ACHN (cell line): Measurements from ENCODE around the gene GALNT9.
"Not testable (repeated sequence)": the region's sequence is repeated elsewhere in the genome, so short reads cannot be mapped to it uniquely, and the experiment has no call there.

Experiments used
- DNase-seq: peaks from one replicate; pipeline ENCODE4 v3.0.0-alpha.2; 2015
- in situ Hi-C: cut with HindIII; loops from 2 replicates; pipeline ENCODE4 v1.10.0; 2017; ENCODE audit warnings: low sequenced_read_pairs, low pct_ligation_motif_present, low pct_unique_long_range_greater_than_20kb

The GALNT9 gene

DNA sequence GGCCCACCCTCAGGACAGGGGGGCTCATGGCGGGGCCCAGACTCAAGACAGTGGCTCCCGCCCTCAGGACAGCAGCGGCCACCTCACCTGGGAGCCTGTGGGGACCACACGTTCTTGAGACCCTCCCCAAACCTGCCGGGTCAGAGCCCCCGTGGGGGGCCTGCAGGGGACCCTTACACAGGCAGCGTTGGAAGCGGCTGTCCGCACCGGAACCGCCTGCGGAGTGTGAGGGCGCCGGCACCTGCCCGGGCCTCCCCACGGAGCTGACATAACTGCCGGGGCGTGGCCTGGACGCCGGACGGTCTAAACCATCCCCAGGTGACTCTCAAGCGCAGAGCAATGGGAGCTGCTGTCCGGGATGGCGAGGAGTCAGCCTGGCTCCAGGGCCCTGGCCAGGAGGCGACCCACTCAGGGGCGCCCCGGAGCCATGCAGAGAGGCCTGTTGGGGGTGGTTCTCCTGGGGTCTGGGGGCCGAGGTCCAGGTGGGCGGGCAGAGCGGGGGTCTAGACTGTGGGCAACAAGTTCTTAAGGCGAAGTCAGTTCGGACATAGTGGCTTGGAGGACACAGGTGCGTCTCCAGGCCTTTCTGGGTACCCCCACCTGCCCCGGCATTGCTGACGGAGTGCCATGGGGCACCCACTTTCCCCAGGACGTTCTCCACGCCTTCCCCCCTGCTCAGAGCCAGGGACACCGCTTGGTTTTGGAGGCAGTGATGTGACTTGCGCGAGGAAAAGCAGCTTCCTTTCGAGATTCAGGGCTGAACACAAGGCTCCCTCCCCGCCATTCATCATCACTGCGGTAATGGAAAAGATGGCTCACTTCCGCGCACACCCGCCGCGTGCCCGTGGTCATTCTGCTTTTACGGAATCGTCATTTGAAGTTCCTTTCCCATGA, 23.2 kb downstream of the GALNT9 start:
- in situ Hi-C loops: no loop called here
- DNase-seq: no peak

DNA sequence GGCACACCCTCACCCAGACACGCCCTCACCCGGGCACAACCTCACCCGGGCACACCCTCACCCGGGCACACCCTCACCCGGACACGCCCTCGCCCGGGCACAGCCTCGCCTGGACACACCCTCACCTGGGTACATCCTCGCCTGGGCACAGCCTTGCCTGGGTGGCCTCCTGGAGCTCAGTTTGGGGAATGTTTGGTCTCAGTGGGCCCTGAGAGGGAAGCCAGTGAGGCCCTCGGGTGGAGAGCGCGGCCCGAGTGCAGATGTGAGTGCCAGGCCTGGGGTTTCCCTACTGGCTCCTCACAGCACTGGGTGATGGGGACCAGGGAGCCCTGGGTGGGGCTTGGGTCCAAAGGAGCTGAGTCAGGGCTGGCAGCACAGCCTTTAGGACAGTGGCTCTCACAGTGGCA, 23.8 kb downstream of the GALNT9 start:
- no peak for DNase-seq
- in situ Hi-C loops: no loop called here

DNA sequence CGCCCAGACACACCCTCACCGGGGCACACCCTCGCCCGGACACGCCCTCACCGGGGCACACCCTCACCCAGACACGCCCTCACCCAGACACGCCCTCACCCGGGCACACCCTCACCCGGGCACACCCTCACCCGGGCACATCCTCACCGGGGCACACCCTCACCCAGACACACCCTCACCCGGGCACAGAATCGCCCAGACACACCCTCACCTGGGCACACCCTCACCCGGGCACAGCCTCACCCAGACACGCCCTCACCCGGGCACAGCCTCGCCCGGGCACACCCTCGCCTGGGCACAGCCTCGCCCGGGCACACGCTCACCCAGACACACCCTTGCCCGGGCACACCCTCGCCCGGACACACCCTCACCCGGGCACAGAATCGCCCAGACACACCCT, 24.5 kb downstream of the GALNT9 start:
- DNase-seq: not testable (repeated sequence)

DNA sequence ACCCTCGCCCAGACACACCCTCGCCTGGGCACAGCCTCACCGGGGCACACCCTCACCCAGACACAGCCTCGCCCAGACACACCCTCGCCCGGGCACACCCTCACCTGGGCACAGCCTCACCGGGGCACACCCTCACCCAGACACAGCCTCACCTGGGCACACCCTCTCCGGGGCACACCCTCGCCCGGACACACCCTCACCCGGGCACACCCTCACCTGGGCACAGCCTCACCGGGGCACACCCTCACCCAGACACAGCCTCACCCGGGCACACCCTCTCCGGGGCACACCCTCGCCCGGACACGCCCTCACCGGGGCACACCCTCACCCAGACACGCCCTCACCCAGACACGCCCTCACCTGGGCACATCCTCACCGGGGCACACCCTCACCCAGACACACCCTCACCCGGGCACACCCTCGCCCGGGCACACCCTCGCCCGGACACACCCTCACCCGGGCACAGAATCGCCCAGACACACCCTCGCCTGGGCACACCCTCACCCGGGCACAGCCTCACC, 25.5 kb downstream of the GALNT9 start:
- in situ Hi-C loops, DNase-seq: not testable (repeated sequence)

More for the DNA sequence above, 24.5 kb downstream of the GALNT9 start:
- in situ Hi-C loops: not testable (repeated sequence)

DNA sequence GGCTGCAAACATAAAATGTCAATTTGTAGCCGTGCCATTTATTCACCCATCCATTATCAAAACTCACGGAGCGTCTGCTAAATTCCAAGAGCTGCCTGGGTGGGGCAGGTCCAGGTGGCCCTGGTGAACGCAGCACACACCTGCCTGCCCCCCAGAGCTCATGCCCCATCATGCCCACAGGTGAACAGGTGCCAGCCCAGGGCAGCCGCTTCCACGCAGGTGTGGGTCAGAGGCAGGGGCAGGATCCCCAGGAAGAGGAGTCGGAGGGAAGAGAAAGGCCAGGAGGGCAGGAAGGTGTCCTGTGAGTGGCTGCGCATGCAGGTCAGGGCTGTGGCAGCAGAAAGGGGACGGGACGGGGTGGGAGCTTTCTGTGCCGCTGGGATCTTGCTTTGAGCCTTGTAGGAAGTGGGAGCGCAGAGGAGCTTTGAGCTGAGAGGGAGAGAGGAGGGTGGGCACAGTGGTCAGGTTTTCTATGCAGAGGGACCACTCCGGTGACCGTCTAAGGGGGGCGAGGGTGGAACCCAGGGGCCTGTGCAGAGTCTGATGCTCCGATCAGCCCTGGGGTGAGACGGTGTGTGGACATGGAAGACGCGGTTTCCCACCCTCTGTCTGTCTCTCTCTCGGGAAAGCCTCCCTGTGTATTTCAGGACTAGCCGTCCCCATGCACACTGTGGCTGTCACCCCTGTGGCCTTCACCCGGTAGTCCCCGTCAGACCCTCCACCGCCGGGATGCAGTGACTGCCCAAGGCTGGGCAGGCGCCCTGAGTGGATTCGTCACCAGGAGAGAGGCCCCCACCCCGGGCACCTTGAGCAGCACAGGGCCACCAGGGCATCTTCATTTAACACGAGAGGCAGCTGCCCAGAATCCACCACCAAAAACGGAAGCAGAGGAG, 26.7 kb downstream of the GALNT9 start:
- in situ Hi-C loops: no loop called here
- DNase-seq: no peak

DNA sequence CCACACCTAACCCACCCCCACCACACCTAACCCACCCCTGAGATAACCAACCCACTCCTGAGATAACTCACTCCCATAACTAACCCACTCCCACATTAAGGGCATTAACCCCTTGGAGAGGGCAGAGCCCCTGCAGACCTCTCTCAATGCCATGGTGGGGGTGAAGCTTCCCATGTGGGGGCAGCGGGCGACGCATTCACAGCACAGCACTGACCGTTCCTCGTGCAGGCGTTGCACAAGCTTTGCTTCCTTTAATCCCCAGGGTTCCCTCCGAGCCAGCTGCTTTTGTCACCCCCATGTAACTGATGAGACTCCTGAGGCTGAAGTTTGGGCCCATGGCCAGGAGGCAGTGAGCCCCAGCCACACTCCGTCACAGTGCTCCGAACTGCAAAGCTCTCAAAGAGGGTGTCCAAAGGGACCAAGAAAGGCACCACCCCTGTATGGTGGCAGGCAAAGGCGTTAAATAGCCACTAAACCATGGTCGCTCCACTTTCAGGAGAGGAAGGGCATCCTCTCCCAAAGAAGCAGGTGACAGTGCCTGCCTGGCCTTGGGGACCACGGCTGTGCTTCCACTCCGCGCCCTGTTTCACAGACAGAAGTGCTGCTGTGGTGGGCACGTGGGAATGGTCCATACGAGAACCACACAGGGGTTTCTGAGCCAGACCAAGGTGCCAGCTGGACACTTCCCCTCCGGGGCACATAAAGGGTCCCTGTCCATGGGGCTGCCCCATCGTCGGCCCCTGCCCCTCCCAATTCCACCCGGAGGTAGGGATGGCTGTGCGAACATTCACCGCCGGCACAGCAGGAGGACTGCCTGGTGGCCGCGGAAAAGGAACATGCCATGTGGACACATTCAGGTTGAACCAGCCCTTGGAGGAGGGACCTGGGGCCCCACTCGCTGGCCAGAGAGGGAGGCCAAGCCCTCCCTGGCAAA, 28.3 kb downstream of the GALNT9 start:
- DNase-seq: no peak

DNA sequence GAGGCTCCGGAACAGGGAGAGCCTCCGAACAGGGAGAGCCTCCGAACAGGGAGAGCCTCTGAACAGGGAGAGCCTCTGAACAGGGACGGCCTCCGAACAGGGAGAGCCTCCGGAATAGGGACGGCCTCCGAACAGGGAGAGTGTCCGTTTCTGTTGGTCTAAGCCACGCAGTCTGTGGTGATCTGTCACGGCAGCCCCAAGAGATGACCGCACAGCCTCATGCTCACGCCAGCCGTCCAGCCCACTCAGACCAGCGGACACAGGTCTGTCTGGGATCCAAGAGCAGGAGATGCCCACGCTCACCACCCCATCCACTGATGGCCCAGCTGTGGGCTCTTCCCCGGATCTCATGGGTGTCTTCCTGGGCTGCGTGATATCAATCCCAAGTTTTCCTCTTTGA, 33.3 kb downstream of the GALNT9 start:
- in situ Hi-C loops: no loop called here

More for the DNA sequence above, 28.3 kb downstream of the GALNT9 start:
- in situ Hi-C loops: no loop called here

DNA sequence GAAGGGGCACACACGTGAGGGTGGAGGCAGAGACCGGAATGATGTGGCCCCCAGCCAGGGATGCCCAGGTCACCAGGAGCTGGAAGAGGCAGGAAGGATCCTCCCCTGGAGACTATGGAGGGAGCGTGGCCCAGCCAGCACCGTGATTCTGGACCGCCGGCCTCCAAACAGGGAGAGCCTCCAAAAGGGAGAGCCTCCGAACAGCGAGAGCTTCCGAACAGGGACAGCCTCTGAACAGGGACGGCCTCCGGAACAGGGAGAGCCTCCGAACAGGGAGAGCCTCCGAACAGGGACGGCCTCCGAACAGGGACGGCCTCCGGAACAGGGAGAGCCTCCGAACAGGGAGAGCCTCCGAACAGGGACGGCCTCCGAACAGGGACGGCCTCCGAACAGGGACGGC, 33.8 kb downstream of the GALNT9 start:
- in situ Hi-C loops, DNase-seq: not testable (repeated sequence)

More for the DNA sequence above, 33.3 kb downstream of the GALNT9 start:
- DNase-seq: no peak

DNA sequence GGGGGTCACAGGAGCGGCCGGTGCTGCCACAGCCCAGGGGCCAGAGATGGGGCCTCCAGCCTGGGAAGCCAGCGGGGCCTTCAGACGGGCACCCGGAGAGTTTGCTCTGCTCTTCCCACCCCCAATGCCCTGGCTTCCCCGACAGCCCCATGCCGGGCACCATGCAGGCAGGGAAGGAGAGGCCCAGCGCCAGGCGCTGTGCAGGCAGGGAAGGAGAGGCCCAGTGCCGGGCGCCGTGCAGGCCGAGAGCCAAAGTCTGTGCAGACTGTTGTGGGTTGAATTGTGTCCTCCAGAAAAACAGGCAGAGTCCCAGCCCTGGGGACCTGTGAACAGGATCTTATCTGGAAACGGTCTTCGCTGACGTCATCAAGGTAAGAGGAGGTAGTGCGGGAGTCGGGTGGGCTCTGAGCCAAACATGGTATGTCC, 34.3 kb downstream of the GALNT9 start:
- DNase-seq: no peak
- in situ Hi-C loops: no loop called here

DNA sequence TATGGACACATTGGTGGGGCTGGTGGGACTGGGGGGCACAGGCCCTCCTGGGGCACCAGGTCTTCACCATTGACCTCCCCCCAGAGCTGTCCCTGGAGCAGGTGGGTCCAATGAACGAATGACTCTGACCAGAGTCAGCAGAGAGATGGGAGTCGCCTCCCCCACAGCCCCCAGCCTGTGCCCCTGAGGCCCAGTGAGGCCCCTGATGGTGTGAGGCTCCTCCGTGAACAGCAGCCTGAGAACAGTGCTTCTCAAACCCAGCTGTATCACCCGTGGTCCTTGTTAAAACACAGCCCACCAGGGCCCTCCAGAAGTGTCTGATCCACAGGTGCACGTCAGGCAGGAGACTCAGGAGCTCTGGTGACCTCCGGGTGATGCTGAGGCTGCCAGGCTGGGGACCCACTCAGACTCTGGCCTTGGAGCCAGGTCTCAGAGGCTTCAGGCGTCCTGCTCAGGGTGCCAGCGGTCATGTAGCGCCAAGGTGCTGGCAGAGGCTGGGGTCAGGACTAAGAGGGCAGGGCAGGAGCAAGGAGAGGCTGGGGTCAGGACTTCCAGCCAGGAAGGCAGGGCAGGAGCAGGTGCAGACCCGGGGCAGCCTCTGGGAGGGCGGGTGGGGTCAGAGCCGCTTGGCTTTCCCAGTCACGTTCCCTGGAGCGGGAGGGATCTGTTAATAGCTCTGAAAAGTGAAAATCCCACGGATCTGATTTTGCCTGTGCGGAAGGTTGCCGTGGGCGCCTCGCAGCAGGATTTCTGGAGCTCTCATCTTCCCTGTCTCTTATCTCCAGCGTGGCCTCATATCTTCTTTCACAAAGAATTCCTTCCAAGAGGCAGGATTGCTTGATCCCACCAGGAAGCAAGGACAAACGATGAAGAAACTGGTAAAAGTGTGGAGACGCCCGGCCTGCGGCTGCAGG, 35.0 kb downstream of the GALNT9 start:
- DNase-seq: no peak
- in situ Hi-C loops: no loop called here

DNA sequence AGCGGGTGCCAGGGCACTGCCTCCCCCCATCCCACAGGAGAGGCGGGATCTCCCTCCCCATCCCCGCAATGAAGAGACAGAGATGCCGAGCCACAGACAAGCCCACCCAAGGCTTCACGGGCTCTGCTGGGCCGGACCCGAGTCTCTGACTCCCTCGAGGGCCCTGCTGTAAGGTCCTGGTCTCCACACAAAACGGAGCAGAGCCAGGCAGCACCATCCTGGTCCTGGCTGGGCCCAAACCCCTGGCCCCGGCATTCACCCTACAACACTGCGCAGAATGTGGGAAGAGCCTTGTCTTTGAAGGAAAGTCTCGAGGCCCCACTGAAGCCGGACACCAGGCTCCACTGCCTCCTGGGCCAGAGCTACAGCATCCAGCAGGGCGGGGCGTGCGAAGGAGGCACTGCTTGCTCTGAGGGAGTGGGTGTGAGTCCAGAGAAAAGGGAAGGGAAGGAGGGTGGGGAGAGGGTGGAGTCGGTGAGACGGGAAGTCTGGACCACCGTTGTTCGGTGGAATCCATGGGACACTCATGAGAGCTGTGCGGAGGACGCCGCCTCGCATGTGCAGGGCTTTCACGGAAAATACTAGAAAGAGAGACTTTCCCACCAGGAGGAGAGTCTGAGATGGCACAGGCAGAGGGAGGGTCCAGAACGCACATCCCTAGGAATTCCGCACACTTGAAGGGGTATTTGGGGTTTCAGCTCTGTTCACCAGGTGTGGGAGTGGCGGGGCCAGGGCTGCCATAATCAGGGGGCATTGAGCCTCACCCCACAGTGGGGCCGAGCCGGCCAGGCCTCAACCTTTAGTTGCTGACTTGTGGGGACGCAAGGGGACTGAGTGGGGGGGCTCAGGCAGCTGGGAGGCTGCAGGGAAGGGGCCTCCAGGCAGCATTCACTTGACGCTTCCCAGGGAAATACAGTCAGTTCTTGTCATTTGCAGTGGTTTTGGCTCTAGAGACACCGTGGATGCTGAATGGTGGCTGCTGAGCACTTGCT, 36.8 kb downstream of the GALNT9 start:
- in situ Hi-C loops: no loop called here
- DNase-seq: no peak

DNA sequence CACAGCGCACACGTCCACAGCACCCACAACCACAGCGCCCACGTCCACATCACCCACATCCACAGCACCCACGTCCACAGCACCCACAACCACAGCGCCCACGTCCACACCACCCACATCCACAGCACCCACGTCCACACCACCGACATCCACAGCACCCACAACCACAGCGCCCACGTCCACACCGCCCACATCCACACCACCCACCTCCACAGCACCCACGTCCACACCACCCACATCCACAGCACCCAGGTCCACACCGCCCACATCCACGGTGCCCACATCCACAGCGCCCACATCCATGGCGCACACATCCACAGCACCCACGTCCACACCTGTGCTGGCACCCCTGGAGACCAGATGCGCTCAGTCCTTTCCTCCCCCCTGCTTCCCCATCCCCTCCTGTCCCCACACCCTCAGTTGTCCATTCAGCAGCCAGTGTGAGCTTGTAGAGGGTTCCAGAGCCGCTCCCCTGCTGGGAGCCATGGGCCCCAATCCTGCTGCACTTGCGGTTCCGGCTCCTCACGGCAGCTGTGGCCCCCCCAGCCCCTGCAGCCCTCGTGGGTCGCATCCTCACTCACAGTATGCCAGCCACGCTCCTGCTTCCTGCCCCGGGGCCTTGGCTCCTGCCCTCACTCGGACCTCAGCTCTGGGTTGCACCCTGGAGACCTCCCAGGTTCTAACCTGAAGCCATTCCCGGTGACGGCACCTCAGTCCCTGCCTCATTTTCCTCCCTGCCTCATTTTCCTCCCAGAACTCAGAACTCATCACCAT, 37.8 kb downstream of the GALNT9 start:
- in situ Hi-C loops: no loop called here
- DNase-seq: no peak

DNA sequence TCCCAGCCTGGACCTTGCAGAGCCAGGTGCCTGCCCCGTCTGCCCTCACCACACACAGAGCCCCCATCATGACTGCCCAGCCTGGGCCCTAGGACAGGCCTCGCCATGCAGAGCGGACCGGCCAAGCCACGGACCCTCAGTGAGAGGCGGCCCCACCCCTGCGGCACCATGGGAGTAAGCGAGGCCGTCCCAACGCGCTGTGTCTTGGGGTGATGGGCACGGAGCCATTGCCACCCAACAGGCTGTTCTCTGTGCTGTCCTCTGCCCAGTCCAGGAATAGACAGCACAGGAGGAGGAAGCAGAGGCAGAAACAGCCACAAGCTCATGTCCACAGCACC, 39.2 kb downstream of the GALNT9 start:
- in situ Hi-C loops: no loop called here
- no peak for DNase-seq

DNA sequence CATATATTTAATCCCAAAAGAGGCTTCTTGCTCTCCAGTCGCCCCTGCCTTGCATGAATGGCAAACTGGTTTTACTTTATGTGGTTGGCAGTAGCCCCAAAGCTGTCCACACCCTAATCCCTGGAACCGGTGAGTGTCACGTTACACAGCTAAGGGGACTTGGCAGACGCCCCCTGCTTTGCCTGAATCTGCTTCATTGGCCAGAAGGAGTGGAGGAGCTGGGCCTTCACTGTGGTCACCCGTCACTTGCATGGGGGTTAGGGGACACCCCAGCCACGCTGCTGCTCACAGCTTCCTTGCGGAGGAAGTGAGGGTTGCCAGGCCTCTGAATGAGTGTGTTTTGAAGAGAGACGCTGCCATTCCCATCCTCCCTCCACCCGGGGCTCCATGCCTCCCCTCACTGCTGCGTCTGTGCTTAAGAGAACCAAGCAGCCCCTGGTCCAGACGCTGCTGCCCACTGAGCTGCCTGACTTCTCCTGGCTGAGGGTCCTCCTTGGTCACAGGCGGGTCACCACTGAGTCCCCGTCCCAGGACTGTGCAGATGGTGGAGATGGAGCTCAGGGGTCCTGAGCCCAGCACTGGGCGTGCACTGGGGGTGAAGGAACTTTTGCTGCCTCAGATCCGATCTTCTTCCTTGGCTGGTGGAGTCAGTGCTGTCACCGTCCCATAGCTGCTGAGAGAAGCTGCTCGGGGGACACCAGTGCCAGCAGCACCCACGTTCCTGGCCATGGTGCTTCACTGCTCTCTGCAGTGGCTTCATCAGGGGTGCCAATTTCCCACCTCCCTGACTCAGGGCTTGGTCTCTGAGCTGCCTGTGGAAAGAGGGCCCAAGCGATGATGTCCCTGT, 39.8 kb downstream of the GALNT9 start:
- in situ Hi-C loops: no loop called here
- no peak for DNase-seq
